ENCODE results near the gene AKAP4. TPM values are rescaled to one million over a fixed set of nuclear protein-coding genes. Genes with fewer than 3 reads are reported as not detected.

The AKAP4 gene
- total and polyA plus RNA-seq, 7 donors = not detected

GRCh38 chrX:50165727-50166126 lies 35.1 kb downstream of the AKAP4 start:
- no peak overlapping the region for H3K4me3 ChIP-seq
- no peaks in the 10 kb centered on the region for H3K9me3 ChIP-seq
- TF ChIP-seq EP300 (IDR thresholded peaks at IDR 0.05) (no peak), POLR2A (IDR thresholded peaks at IDR 0.05) (no peak), CTCF (IDR thresholded peaks at IDR 0.05) (no peak), POLR2AphosphoS5 (IDR thresholded peaks at IDR 0.05) (no peak)
- intact Hi-C loops (cut with DNase I) = no loop called here
- H3K4me1 ChIP-seq = no peaks in the 10 kb centered on the region
- no peaks in the 10 kb centered on the region for H3K36me3 ChIP-seq
- H3K27ac ChIP-seq = no peak overlapping the region
- no peaks in the 10 kb centered on the region for H3K27me3 ChIP-seq
- no peak for DNase-seq
- WGBS, 2 donors = 39 to 62% methylated on average over 5 of the region's 5 CpGs

GRCh38 chrX:50161127-50161526 lies 39.7 kb downstream of the AKAP4 start:
- no peaks in the 10 kb centered on the region for H3K9me3 ChIP-seq
- H3K27me3 ChIP-seq = no peaks in the 10 kb centered on the region
- H3K36me3 ChIP-seq = no peaks in the 10 kb centered on the region
- DNase-seq = no peak
- intact Hi-C loops (cut with DNase I) = no loop called here
- no peak for TF ChIP-seq POLR2AphosphoS5 (IDR thresholded peaks at IDR 0.05)
- TF ChIP-seq EP300 (IDR thresholded peaks at IDR 0.05) = no peak
- no peak for TF ChIP-seq POLR2A (IDR thresholded peaks at IDR 0.05)
- no peak for TF ChIP-seq CTCF (IDR thresholded peaks at IDR 0.05)
- 12 to 55% methylated on average over 3 of the region's 3 CpGs for WGBS, 2 donors
- H3K4me1 ChIP-seq = no peaks in the 10 kb centered on the region
- no peak overlapping the region for H3K4me3 ChIP-seq
- no peak overlapping the region for H3K27ac ChIP-seq

DNA sequence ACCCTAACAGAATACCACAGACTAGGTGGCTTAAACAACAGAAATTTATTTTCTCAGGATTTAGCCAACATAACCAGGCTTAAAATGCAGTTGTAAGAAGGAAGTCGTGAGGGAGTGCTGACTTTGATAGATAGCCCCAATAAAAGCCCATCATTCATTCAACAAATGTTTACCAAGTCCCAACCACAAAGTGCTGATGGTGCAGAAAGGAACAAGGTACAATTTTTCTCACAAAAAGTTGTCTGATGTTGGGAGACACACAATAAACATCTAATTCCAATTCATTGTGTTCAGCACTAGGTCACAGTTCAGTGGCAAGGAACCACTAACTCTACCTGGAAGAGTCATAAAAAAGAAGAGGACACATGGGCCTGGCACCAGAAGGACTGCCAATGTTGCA lies 42.2 kb downstream of the AKAP4 start:
- Histone ChIP-seq H3K4me3 (no peak overlapping the region), H3K36me3 (no peaks in the 10 kb centered on the region), H3K27ac (no peak overlapping the region), H3K27me3 (no peaks in the 10 kb centered on the region), H3K9me3 (no peaks in the 10 kb centered on the region), H3K4me1 (no peaks in the 10 kb centered on the region)
- 3 to 20% methylated on average over 1 of the region's 1 CpG for WGBS, 2 donors
- TF ChIP-seq POLR2A (IDR thresholded peaks at IDR 0.05) (no peak), EP300 (IDR thresholded peaks at IDR 0.05) (no peak), POLR2AphosphoS5 (IDR thresholded peaks at IDR 0.05) (no peak), CTCF (IDR thresholded peaks at IDR 0.05) (no peak)
- no peak for DNase-seq
- intact Hi-C loops (cut with DNase I) = no loop called here

DNA sequence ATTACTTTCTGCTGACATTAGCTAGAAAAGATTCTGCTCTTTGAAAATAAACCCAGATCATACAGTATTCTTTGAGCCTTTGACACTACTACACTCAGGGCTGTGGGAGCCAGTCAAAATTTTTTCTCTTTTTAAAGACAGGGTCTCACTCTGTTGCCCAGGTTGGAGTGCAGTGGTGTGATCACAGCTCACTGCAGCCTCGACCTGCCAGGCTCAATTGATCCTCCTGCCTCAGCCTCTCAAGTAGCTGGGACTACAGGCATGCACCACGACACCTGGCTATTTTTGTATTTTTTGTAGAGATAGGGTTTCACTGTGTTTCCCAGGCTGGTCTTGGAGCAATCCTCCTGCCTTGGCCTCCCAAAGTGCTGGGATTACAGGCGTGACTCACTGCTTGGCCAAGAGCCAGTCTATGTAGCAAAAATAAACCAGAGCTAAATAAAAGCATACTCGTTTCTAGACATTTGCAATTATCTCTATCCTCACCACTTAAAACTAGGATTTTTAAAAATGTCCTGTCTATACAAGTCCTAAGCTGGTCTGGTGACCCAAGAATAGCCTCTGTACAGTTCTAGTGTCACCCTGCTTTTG lies 43.2 kb downstream of the AKAP4 start:
- intact Hi-C loops (cut with DNase I) = no loop called here
- Histone ChIP-seq H3K27ac (no peak overlapping the region), H3K27me3 (no peaks in the 10 kb centered on the region), H3K4me3 (no peak overlapping the region), H3K36me3 (no peaks in the 10 kb centered on the region), H3K4me1 (no peaks in the 10 kb centered on the region), H3K9me3 (no peaks in the 10 kb centered on the region)
- no peak for DNase-seq
- no peak for TF ChIP-seq CTCF (IDR thresholded peaks at IDR 0.05)
- TF ChIP-seq EP300 (IDR thresholded peaks at IDR 0.05) = no peak
- TF ChIP-seq POLR2AphosphoS5 (IDR thresholded peaks at IDR 0.05) = no peak
- no peak for TF ChIP-seq POLR2A (IDR thresholded peaks at IDR 0.05)
- 18 to 55% methylated on average over 4 of the region's 4 CpGs for WGBS, 2 donors

GRCh38 chrX:50154429-50154828 lies 46.4 kb downstream of the AKAP4 start:
- TF ChIP-seq POLR2A (IDR thresholded peaks at IDR 0.05) = no peak
- no peak for TF ChIP-seq CTCF (IDR thresholded peaks at IDR 0.05)
- no peak for TF ChIP-seq POLR2AphosphoS5 (IDR thresholded peaks at IDR 0.05)
- no peak for TF ChIP-seq EP300 (IDR thresholded peaks at IDR 0.05)
- no peak for DNase-seq
- Histone ChIP-seq H3K27me3 (no peaks in the 10 kb centered on the region), H3K36me3 (no peaks in the 10 kb centered on the region), H3K27ac (no peak overlapping the region), H3K4me3 (no peak overlapping the region), H3K9me3 (no peaks in the 10 kb centered on the region), H3K4me1 (no peaks in the 10 kb centered on the region)
- intact Hi-C loops (cut with DNase I) = no loop called here
- 14 to 82% methylated on average over 1 of the region's 1 CpG for WGBS, 2 donors
